T-cell (primary cell): Measurements from ENCODE around the gene SBNO1. TPM values are rescaled to one million over a fixed set of nuclear protein-coding genes. Genes with fewer than 3 reads are reported as not detected.
A peak's percentile ranks its signal among the peaks of the same experiment; 100 is the strongest.

Experiments
- ATAC-seq, 4 experiments: fragments of 200-7000 bp in 3 of 4; fragments of 150-1000 bp in 1 of 4; cut with Tn5 transposase; replicated peaks in 1 of 4; 1 replicate in 3 of 4; 2 replicates in 1 of 4; pipeline ENCODE4 v1.10.0; 2021; ENCODE audit warnings: moderate library complexity in 3 of 4, mild to moderate bottlenecking in 2 of 4, moderate number of reproducible peaks in 1 of 4
- CTCF ChIA-PET, 2 donors: fragments of 300-600 bp; sonication (Branson Sonifier 250); formaldehyde crosslinking; loops; one replicate each; lab custom pipeline; 2022; ENCODE audit warnings: antibody characterized with exemption in 2 of 2; lab: Charles Lee
- POLR2A ChIA-PET, 2 donors: fragments of 300-600 bp; sonication (Branson Sonifier 250); formaldehyde crosslinking; loops; one replicate each; lab custom pipeline; 2022; ENCODE audit warnings: antibody characterized with exemption in 2 of 2; lab: Charles Lee
- DNase-seq, 35 experiments: peaks; one replicate each; pipeline versions ENCODE4 v3.0.0 to v3.0.0-alpha.2; 2013 to 2023
- H3K27ac ChIP-seq: one replicate; pipeline ENCODE4 v1.5.1; 2013; ENCODE audit warnings: low read length
- H3K27me3 ChIP-seq, 2 experiments: replicated peaks in 1 of 2; 1 replicate in 1 of 2; 2 replicates in 1 of 2; pipeline versions ENCODE4 v1.6.1 to v1.7.0; 2013; ENCODE audit warnings: low read length in 1 of 2, mixed read lengths in 1 of 2; ENCODE audit not compliant: control insufficient read depth in 2 of 2, insufficient read depth in 2 of 2; ENCODE audit errors: extremely low read depth in 1 of 2
- H3K36me3 ChIP-seq, 2 donors: 1 replicate in 1 of 2; 2 replicates in 1 of 2; pipeline versions ENCODE4 v1.6.1 to v1.7.0; 2013; ENCODE audit warnings: low read length in 1 of 2; ENCODE audit not compliant: control insufficient read depth in 2 of 2, insufficient read depth in 1 of 2; ENCODE audit errors: extremely low read depth in 1 of 2
- H3K4me1 ChIP-seq, 2 experiments: 1 replicate in 1 of 2; 2 replicates in 1 of 2; pipeline versions ENCODE4 v1.6.1 to v1.7.0; 2013; ENCODE audit warnings: low read length in 2 of 2, mixed read lengths in 1 of 2; ENCODE audit not compliant: insufficient read depth in 2 of 2, control insufficient read depth in 1 of 2; ENCODE audit errors: extremely low read depth in 1 of 2
- H3K4me3 ChIP-seq, 2 donors: 1 replicate in 1 of 2; 2 replicates in 1 of 2; pipeline versions ENCODE4 v1.5.1 to v1.7.0; 2013; ENCODE audit warnings: mild to moderate bottlenecking in 2 of 2, low read length in 1 of 2, moderate library complexity in 1 of 2; ENCODE audit not compliant: control insufficient read depth in 1 of 2; ENCODE audit errors: extremely low read depth in 1 of 2
- H3K9me3 ChIP-seq: 2 replicates; pipeline ENCODE4 v1.7.0; 2013
- H3K27ac Mint-ChIP-seq, 2 donors: one replicate each; pipeline ENCODE4 v1.8.0; 2020 to 2021; ENCODE audit warnings: mild to moderate bottlenecking in 2 of 2, mixed read lengths in 2 of 2
- H3K27me3 Mint-ChIP-seq, 2 donors: one replicate each; pipeline ENCODE4 v1.8.0; 2021 to 2022; ENCODE audit warnings: mixed read lengths in 2 of 2
- H3K36me3 Mint-ChIP-seq: one replicate; pipeline ENCODE4 v1.8.0; 2021; ENCODE audit warnings: mixed read lengths
- H3K4me1 Mint-ChIP-seq, 3 donors: one replicate each; pipeline ENCODE4 v1.8.0; 2020 to 2022; ENCODE audit warnings: mixed read lengths in 3 of 3, mild to moderate bottlenecking in 1 of 3
- H3K4me3 Mint-ChIP-seq, 3 donors: one replicate each; pipeline ENCODE4 v1.8.0; 2020 to 2022; ENCODE audit warnings: mild to moderate bottlenecking in 3 of 3, mixed read lengths in 3 of 3, moderate library complexity in 3 of 3
- H3K9me3 Mint-ChIP-seq, 3 donors: one replicate each; pipeline ENCODE4 v1.8.0; 2020 to 2022; ENCODE audit warnings: mixed read lengths in 3 of 3
- WGBS: methylation state at CpG from one replicate; pipeline ENCODE4 v1.1.5; 2013; ENCODE audit warnings: missing lambda C conversion rate; ENCODE audit not compliant: insufficient coverage; 5-methylcytosine and 5-hydroxymethylcytosine counted together
- total RNA-seq, 35 experiments: library from RNA in 6 of 35; stranded (reverse) in 6 of 35; fragments of 120-200 nt in 1 of 35; gene quantifications; one replicate each; pipeline versions ENCODE4 v1.2.1 to v1.2.4 and lab custom pipeline; 2013 to 2026

Gene SBNO1
- total RNA-seq, 5 donors from 2014 or later (not counting 1 experiment from before 2014, with no cell fraction given), result 36.1 to 42.1 (median 38.6) TPM

- ATAC-seq (no peak), DNase-seq (no peak)
- Mint-ChIP-seq H3K4me1 (peaks cover 0 to 2% (median 0%) of the 10 kb centered on the region in 3 donors), H3K4me3 (no peak overlapping the region), H3K27ac (peak overlapping the region in 1 of 2 donors; percentile 44), H3K27me3 (no peaks in the 10 kb centered on the region), H3K36me3 (peaks cover 27% of the 10 kb centered on the region), H3K9me3 (no peaks in the 10 kb centered on the region)
- CTCF ChIA-PET, result interaction anchor here in 1 of 2 donors (0.9 kb wide), 1 partner anchor 39 kb away, joined by 3 read pairs; the partner anchor contains the start of gene SBNO1
- H3K9me3 ChIP-seq, result no peaks in the 10 kb centered on the region
- H3K4me1 ChIP-seq, result no peaks in the 10 kb centered on the region
- 81% methylated on average over 5 of the region's 9 CpGs for WGBS
- H3K27me3 ChIP-seq, result no peaks in the 10 kb centered on the region
- H3K4me3 ChIP-seq, result no peak overlapping the region
- peaks cover 22 to 56% of the 10 kb centered on the region in 2 donors for H3K36me3 ChIP-seq
- POLR2A ChIA-PET, result no interaction called here
- no peak overlapping the region for H3K27ac ChIP-seq
These were observed 39.9 kb upstream of the SBNO1 start for GRCh38 chr12:123404581-123404980.

- peaks cover 0 to 9% (median 0%) of the 10 kb centered on the region in 3 donors for H3K4me1 Mint-ChIP-seq
- H3K27me3 Mint-ChIP-seq, result no peaks in the 10 kb centered on the region
- Histone ChIP-seq H3K27ac (no peak overlapping the region), H3K4me1 (peaks cover 0 to 4% of the 10 kb centered on the region in 2 experiments), H3K4me3 (no peak overlapping the region), H3K36me3 (peaks cover 31 to 62% of the 10 kb centered on the region in 2 donors), H3K9me3 (no peaks in the 10 kb centered on the region), H3K27me3 (no peaks in the 10 kb centered on the region)
- ATAC-seq (no peak), DNase-seq (no peak)
- no peaks in the 10 kb centered on the region for H3K9me3 Mint-ChIP-seq
- peak overlapping the region in 1 of 2 donors; percentile 17 for H3K27ac Mint-ChIP-seq
- 100% methylated on average over 3 of the region's 15 CpGs for WGBS
- H3K36me3 Mint-ChIP-seq, result peaks cover 27% of the 10 kb centered on the region
- POLR2A ChIA-PET, result interaction anchor here in 1 of 2 donors (0.6 kb wide), 1 partner anchor 16 kb away, joined by 11 read pairs; no protein-coding TSS in a partner anchor
- H3K4me3 Mint-ChIP-seq, result no peak overlapping the region
- CTCF ChIA-PET, result interaction anchor here in 1 of 2 donors (0.6 kb wide), 1 partner anchor 56 kb away, joined by 6 read pairs; the partner anchor contains the start of gene SNRNP35
These were observed 37.4 kb upstream of the SBNO1 start for GRCh38 chr12:123401753-123402683.

- H3K4me3 ChIP-seq, result no peak overlapping the region
- Mint-ChIP-seq H3K27ac (peak overlapping the region in 1 of 2 donors; percentile 37), H3K27me3 (no peaks in the 10 kb centered on the region), H3K4me1 (peaks cover 7 to 15% (median 7%) of the 10 kb centered on the region in 3 donors), H3K4me3 (no peak overlapping the region), H3K9me3 (no peaks in the 10 kb centered on the region), H3K36me3 (peaks cover 39% of the 10 kb centered on the region)
- WGBS, result 100% methylated on average over 1 of the region's 6 CpGs
- H3K36me3 ChIP-seq, result peaks cover 21 to 66% of the 10 kb centered on the region in 2 donors
- ATAC-seq (no peak), DNase-seq (no peak)
- ChIA-PET POLR2A (no interaction called here), CTCF (no interaction called here)
- H3K4me1 ChIP-seq, result peaks cover 0 to 4% of the 10 kb centered on the region in 2 experiments
- H3K27ac ChIP-seq, result no peak overlapping the region
- no peaks in the 10 kb centered on the region for H3K9me3 ChIP-seq
- H3K27me3 ChIP-seq, result no peaks in the 10 kb centered on the region
These were observed 34.6 kb upstream of the SBNO1 start for GRCh38 chr12:123399255-123399617.

- no peak overlapping the region for H3K4me3 Mint-ChIP-seq
- no peaks in the 10 kb centered on the region for H3K27me3 Mint-ChIP-seq
- H3K4me3 ChIP-seq, result no peak overlapping the region
- H3K27me3 ChIP-seq, result no peaks in the 10 kb centered on the region
- no peak for ATAC-seq
- no peaks in the 10 kb centered on the region for H3K9me3 ChIP-seq
- peaks cover 0 to 4% of the 10 kb centered on the region in 2 experiments for H3K4me1 ChIP-seq
- peaks cover 33% of the 10 kb centered on the region for H3K36me3 Mint-ChIP-seq
- H3K9me3 Mint-ChIP-seq, result no peaks in the 10 kb centered on the region
- POLR2A ChIA-PET, result no interaction called here
- no peak overlapping the region for H3K27ac Mint-ChIP-seq
- peaks cover 19 to 61% of the 10 kb centered on the region in 2 donors for H3K36me3 ChIP-seq
- H3K27ac ChIP-seq, result no peak overlapping the region
- CTCF ChIA-PET, result no interaction called here
- 96% methylated on average over 12 of the region's 14 CpGs for WGBS
- no peak for DNase-seq
- H3K4me1 Mint-ChIP-seq, result peaks cover 7 to 15% (median 7%) of the 10 kb centered on the region in 3 donors
These were observed 34.1 kb upstream of the SBNO1 start for GRCh38 chr12:123398550-123399254.

GRCh38 chr12:123398177-123398549, 33.5 kb upstream of the SBNO1 start:
- Mint-ChIP-seq H3K36me3 (peaks cover 28% of the 10 kb centered on the region), H3K4me1 (peaks cover 7 to 18% (median 9%) of the 10 kb centered on the region in 3 donors), H3K9me3 (no peaks in the 10 kb centered on the region), H3K27ac (no peak overlapping the region), H3K4me3 (no peak overlapping the region), H3K27me3 (no peaks in the 10 kb centered on the region)
- Histone ChIP-seq H3K27ac (no peak overlapping the region), H3K4me1 (peaks cover 0 to 4% of the 10 kb centered on the region in 2 experiments), H3K27me3 (no peaks in the 10 kb centered on the region), H3K4me3 (no peak overlapping the region), H3K9me3 (no peaks in the 10 kb centered on the region), H3K36me3 (peaks cover 19 to 56% of the 10 kb centered on the region in 2 donors)
- CTCF ChIA-PET, result no interaction called here
- no peak for DNase-seq
- WGBS, result 100% methylated on average over 2 of the region's 10 CpGs
- no peak for ATAC-seq
- POLR2A ChIA-PET, result no interaction called here

GRCh38 chr12:123397400-123397799, 32.8 kb upstream of the SBNO1 start:
- DNase-seq (no peak), ATAC-seq (no peak)
- WGBS, result no CpG with 5 or more reads among the region's 6 CpGs
- H3K27ac ChIP-seq, result no peak overlapping the region
- no peak overlapping the region for H3K4me3 ChIP-seq
- peaks cover 27% of the 10 kb centered on the region for H3K36me3 Mint-ChIP-seq
- ChIA-PET POLR2A (interaction anchor here in 1 of 2 donors (0.6 kb wide), 1 partner anchor 161 kb away, joined by 4 read pairs; no protein-coding TSS in a partner anchor), CTCF (interaction anchor here (0.6 to 0.7 kb wide), 3 partner anchors 31 to 135 kb away, joined by 3 to 7 read pairs (median 4); no protein-coding TSS in a partner anchor)
- no peaks in the 10 kb centered on the region for H3K27me3 ChIP-seq
- no peaks in the 10 kb centered on the region for H3K27me3 Mint-ChIP-seq
- H3K36me3 ChIP-seq, result peaks cover 16 to 52% of the 10 kb centered on the region in 2 donors
- H3K4me1 ChIP-seq, result peaks cover 0 to 4% of the 10 kb centered on the region in 2 experiments
- H3K4me3 Mint-ChIP-seq, result no peak overlapping the region
- H3K27ac Mint-ChIP-seq, result no peak overlapping the region
- H3K4me1 Mint-ChIP-seq, result peaks cover 7 to 19% (median 12%) of the 10 kb centered on the region in 3 donors
- no peaks in the 10 kb centered on the region for H3K9me3 Mint-ChIP-seq
- no peaks in the 10 kb centered on the region for H3K9me3 ChIP-seq
